ENCODE data around the gene EFCAB11. TPM values are rescaled to one million over a fixed set of nuclear protein-coding genes. Genes with fewer than 3 reads are reported as not detected.

The EFCAB11 gene, protein sequence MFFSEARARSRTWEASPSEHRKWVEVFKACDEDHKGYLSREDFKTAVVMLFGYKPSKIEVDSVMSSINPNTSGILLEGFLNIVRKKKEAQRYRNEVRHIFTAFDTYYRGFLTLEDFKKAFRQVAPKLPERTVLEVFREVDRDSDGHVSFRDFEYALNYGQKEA
- polyA plus RNA-seq (ENCODE audit: insufficient read length), result 4.8 TPM

DNA sequence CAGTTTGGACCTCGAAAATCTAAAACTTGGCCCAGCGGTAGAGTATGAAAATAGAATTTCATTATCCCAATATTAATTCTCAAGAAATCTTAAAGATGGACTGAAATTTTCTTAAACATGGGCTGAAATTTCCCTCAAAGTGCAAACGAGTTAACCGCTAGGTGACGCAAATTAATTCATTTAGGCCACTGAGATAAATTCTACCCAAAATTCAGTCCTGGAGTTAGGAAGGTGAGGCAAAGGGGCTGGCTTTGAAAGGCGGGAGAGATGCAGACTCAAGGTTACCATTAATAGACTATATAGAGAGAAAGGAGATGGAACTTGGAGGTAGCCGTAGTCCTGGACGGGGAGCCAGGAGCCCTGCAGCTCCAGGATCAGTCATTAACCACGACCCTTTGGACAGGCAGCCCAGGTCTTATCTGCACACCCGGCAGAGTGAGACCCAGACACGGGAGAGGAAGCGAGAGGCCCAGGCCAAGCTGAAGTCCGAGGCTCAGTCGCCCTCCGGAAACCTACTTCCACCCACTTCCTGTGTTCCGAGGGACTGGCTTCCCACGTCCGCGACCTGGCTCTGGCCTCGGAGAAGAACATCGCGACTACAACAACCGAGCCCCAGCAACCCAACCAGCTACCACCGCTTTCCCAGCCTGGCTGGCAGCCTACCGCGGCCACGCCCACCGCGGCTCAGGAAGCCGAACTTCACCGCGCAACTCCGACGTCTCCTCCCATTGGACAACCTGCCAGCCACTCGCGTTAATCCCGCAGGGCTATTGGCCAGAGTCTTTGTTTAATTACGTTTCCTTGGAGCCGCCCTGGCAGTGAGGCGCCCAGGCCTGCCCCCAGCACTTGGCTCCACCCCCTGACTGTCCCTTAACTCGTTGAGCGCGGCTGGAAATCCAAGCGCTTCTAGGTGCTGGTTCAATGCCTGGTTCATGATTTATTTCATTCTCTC is at the start of gene EFCAB11:
Gene EFCAB11, minus strand, starts transcription at position 661 of the 952 bp plus-strand sequence. Its CDS starts 70 bp downstream, at position 591.
- DNase-seq, result peak; percentile 99

DNA sequence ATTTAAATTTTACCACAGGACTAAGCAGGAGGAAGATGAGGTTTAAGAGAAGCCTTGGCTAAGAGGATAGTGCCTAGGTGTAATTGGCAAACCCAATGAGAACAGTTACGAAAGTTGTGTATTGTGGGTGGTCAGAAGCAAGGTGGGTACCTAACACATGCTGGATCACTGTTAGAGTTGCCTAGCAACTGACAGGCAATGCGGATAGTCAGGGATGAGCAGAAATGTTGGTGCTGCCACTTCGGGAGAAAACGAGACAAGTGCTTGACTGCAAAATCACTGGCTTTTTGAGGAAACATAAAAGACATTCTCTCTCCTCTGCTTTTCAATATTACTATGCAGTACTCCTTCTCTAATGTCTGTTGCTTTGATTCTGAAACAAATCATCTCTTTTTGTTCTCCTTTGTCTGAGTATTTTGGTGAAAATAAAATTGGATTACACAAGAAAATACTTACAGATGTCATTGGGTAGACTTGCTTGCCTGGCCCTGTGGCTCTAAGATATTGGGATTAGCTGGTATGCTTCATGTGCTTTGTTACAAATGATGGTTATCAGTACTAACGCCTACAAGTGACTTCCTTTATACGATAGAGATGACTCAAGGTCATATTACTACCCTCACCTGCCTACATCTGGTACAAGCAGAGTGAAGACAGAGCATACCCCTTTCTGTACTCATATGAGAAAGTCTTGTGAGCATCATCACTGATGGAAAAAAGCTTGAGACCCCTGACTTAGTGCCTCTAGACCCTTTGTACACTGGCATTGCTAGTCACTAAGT is 49.2 kb upstream of the EFCAB11 start:
- DNase-seq, result no peak

DNA sequence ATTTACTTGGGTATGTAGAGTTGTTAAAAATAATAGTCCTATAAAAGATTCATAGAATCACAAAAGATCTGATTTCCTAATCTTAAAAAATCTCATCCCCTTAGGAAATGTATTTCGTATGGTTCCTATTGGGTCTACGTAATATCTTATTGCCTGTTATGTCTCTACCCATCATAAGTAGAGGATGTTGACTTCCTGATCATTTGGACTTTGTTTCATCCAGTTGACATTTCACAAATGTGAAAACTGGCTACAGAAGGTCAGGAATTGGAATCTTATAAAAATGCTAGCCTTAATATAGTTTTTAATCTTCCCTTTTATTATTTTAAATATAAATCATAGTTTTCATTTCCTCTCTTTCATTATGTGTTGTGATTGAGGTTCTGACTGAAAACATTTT is 46.4 kb upstream of the EFCAB11 start:
- DNase-seq, result no peak

DNA sequence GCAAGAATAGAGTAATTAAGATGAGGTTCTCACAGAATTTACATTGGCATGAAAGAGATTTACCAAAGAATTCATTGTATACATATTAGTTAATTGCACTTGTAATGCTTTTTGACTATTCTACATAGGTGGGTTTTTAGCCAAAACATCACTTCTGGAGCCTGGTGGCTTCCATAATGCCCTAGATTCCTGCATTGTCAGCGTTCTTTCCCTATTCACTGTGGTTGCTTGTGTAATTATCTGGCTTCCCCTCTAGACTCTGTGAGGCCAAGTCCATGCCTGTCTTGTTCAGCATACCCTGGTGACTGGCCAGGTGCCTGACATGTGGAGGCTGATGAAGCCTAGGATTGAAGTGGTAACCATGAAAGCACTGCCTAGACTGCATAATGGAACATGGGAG is 42.4 kb upstream of the EFCAB11 start:
- DNase-seq, result no peak

DNA sequence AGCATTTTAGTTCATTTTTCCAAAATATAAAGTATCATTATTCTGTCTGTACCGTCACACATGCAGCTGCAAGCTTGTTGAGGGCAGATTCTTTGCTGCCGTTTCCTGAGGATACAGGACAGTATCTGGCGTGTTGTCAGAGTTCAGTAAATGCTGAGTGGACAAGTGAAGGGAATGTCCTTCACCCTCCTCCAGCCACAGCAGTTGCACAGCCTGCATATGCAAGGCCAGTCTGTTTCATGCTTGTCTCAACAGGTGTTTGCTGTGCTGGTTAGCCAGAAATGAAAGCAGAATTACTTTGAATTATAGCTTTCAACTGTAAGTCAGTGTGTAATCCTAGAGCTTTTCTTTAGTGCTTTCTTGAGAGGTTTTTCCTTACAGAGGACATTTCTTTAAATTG is 37.7 kb upstream of the EFCAB11 start:
- no peak for DNase-seq

DNA sequence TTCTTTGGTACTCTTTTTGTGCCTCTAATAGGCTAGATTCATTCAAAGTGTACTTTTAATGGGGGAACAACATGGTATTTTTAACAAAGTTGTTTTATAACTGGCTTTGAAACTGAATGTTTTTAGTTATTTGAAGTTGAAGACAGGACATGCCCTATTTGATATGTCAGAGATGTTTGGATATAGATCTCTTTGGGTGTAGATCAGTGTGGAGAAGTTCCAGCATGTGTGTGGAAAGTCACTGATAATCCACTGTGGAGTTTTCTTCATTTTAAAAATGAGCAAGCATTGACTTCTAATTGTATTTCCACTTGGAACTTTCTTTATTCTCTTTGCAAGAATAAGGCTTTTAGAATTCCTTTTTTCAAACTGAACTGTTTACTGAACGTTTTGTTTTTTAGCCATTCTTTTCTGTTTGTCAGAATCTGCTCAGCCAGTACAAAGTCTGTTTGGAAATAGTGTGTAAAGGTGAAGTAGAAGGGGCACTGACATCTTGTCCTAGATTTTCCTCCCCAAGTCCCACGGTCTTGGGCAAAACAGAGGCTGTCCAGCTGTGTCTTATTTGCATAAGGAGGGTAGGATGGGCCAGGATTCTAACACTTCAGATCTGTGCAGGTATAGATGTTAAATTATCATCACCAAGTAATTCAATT is 36.2 kb upstream of the EFCAB11 start:
- no peak for DNase-seq

DNA sequence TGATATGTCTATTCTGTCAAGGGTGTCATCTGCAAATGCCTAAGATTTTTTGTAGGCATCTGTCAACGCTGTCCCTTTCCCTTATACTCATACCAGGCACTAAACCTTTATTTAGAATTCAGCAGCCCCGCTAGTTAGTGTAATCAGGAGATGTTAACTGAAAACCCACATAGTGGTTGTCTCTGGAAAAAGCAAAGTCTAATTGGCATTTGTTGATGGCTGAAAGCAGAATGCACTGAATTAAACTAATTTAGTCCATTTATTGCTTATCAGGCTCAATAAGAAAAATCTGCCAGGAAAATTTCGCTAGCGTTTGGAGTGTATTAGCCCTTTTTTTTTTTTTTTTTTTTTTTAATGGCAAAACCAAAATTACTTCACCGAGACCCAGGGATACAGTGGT is 35.7 kb upstream of the EFCAB11 start:
- DNase-seq, result no peak

DNA sequence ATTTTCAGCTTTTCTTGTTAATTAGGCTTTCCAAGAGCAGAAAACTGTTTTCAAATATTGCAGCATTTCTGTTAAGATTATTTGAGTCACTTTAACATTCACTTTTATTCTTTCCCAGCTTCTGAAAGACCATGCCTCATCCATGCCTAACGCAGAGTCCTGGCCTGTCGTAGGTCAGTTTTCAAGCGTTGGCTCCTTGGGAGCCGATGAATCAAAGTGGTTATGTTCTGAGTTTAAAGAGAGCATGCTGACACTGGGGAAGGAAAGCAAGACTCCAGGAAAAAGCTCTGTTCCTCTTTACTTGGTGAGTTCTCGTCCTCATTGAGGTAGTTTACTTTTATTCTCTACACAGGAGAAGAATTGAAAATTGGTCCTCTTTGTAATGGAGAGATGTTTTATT is 34.3 kb upstream of the EFCAB11 start:
- no peak for DNase-seq

DNA sequence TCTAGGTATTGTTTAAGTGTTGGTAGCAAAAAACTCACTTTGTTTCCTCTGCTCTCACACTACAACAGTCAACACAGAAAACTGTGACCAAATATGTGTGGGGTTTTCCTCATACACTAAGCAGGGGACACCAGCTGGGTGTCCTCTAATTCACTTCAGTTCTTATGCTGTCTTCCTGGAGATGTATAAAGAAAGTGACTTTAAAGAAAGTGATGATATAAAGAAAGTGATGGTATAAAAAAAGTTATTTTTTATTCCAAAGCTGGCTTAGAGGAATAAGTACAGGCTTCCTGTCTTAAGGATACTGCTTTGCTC is 32.6 kb upstream of the EFCAB11 start:
- DNase-seq, result no peak

DNA sequence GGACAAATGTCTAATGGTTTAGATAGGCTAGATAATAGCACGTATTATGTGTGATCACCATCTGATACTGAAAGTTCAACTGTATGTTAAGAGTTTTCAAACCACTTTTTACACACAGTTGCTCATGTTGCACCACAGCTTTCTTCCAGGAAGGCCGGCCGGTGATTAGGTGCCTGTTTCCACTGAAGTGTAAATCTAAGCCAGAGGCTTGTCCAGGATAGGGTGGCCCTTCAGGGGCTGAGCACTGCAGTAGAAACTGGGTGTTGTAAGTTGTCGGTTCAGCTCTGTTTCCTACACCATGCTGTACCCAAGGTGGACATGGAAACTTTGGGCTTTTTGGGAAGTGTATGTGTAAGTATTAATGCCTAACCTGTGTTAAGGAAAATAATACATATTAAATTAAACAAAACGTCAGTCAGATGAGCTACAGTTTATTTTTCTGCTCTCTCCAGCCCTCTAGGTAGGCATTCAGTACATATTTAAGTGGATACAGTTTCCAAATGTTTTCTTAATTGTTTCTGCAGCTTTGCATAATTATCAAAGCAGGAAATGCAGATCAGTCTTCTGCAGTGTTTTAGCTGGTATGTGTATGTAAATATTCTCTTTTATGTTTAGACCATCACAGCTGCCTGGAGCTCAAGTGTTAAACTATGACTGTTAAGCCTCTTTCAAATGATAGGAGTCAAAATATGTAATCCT is 32.1 kb upstream of the EFCAB11 start:
- DNase-seq, result no peak

DNA sequence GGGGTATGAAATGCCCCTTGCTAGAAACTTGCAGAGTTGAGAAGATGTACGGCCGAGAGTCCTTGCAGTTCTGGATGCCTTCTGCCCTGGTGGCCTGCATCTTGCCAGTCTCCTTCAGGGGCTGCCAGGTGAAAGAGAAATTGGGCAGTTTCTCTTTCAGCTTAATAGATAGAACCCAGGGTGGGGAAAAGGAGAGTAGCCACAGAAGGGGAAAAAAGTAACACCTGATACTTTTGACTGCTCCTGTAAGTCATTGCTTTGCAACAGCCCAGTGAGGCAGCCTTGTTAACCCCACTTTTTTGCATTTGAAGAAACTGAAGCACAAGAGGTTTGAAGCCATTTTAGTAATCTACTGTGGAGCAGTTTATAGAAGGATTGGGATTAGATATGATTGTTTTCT is 28.8 kb upstream of the EFCAB11 start:
- DNase-seq, result no peak

DNA sequence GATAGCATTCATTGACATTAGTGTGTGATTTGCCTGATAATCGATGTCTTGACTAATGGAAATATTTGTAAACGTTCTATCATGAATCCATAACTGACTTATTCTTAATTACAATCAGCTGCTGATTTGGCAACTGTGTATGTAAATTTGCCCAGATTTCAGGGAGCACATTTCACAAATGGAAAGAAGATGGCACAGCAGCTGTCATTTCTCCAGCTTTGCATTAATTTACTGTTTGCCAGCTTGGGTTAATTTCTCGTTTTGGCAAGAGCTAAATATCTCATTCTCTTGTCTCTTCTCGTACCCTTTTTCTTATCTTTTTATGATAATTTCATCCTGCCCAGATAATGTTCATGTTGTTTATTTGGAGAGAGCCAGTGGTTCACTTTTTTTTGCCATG is 24.1 kb upstream of the EFCAB11 start:
- DNase-seq, result no peak

DNA sequence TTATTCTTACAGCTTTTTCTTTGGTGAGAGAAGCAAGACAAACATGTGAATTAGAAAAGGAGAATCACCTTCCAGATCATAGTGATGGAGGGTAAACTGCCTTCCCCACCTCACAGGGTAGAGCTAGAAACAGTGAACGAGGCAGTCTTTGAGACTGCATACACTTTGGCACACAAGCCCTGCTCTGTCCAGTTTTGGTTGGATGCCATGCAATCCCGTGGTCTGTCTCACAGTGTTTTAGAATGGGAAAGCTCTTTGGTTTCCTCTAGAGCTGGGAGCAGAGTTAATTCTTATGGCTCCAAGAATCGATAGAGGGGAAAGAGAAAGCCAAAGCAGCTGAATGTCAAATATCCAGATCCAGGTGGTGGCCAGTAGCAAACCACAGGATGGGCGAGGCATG is 23.1 kb upstream of the EFCAB11 start:
- DNase-seq, result no peak

DNA sequence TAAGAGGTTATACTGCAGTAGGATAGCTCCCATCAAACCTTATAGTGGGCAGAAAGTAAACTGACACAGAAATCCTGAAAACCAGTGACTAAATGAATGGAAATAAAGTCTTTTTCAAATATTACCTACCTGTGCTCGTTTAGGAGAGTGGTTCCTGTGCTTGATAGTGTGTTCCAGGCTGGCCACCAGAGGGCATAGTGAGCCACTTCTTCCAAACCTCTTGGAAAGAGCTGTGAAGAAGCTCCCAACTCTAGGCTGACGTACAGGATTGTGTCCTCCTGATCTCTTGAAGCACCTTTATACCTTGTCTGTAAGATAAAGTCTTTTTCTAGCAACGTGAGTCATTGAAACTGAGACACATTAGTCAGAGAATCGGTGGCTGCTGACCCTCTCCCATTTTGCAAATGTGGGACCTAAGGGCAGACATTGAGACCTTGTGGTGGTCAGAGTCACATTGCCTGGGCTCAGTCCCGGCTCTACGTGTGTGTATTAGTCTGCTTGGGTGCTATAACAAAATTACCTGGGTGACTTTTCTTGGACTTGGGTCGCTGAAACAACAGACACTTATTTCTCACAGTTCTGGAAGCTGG is 18.8 kb upstream of the EFCAB11 start:
- DNase-seq, result peak; percentile 55

DNA sequence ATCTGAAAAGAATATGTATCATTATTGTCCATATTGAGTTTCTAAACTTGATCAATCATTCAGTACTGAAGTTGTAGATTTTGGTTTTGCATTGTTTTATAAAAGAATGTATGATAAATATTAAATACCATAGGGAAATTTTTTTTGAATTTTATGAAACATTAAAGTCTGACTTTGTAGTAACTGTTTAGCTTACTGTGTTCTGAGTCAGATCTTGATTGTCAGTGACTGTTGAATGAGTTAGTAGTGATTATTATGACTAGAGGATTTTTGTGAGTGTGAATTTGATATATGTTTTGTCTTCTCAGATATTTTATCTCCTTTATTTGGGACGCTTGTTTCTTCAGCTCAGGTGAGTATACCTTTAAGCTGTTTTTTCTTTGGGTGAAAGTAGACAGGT is 11.3 kb upstream of the EFCAB11 start:
- no peak for DNase-seq

DNA sequence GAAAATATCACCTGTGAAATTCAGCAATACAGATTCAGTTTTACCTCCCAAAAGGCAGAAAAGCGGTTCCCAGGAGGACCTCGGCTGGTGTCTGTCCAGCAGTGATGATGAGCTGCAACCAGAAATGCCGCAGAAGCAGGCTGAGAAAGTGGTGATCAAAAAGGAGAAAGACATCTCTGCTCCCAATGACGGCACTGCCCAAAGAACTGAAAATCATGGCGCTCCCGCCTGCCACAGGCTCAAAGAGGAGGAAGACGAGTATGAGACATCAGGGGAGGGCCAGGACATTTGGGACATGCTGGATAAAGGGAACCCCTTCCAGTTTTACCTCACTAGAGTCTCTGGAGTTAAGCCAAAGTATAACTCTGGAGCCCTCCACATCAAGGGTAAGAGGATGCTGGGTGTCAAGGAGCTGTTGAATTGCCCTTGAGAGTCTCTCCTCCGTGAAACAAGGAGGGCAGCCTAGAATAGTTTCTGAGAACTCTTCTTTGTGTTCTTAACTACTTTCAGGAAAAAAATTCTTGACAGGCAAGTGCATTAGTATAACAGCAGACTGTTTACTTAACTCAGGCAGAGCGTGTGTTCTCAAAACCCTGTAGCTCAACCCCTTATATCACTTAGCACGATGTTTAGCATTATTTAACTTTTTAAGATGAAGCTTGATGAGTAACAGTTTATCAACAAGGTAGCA is 8.9 kb upstream of the EFCAB11 start:
- no peak for DNase-seq

DNA sequence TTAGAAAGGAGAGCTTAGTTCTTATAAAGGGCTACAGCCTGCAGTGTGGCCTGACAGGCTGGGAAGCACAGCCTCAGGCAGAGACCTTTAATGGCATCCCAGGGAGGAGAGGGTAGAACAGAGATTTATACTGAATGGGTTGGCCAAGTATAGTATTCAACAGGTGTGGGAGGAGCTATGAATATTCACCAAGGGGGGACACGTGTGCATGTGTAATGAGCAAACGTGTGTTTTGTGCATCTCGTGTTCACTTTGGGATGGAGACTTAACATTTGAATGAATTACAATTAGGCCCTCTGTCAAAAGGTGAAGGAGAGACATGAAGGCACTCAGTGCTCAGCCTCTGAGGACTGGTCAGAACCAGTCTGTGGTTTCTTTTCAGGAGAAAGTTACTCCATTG is 6.4 kb upstream of the EFCAB11 start:
- DNase-seq, result no peak

DNA sequence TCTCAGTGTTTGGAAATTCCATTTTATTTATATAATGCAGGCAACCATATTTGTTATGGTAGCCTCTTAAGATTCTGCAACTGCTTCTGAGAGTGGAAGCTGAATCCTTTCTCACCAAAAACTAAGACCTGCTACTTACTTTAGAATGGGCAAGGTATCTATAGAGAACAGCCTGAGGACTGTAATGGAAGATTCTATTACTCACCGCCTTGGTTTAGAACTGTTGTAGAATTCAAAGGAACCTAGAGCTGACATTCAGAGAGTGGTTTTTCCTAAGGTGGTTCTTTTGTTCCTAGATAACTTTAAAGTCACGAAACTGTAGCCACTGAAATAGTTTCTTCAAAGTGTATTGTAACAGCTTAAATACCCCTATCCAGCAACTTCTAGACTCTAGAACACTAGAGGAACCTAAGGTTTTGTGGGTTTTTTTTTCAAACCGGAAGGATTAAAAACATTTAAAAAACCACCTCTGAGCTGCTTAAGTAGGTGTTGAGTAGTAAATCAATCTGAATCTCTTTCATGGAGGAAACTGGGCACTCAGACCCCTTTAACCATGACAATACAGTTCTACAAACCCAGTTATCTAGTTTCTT is 5.4 kb upstream of the EFCAB11 start:
- DNase-seq, result no peak

DNA sequence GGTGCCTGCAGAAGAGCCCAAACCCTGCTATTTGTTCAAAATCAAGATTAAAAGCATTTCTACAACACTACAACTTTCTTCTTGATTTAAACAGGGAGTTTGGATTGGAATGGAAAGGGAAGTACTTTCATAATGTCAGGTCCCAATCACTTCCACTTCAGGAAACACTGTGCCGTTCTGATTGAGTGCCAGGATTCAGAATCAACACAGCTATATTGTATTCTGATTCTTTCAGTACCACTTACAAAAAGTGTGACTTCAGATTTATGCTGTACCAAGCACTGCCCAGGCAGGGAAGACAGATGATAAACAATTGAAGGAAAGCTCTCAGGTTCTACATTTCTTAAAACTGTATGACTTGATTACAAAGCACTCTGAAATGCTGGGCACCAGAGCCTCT is 4.4 kb upstream of the EFCAB11 start:
- DNase-seq, result no peak

DNA sequence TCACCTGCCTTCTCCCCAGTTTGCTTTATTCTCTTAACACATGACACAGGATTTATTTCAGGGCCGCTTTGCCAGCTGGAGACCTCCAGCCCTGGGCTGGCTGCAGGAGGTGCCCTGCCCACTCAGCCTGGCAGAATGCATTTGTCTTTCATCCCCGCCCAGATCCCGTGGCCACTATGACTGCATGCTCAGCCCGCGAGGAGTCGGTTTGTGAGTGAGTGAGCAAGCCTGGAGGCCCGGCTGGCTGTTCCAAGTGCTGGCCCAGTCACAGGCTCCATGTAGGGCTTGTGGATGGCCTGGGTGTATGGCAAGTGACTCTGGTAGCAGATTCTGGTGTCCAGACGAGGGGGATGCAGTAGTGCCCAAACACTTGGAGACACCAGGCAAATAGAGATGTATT is 3.3 kb upstream of the EFCAB11 start:
- no peak for DNase-seq

DNA sequence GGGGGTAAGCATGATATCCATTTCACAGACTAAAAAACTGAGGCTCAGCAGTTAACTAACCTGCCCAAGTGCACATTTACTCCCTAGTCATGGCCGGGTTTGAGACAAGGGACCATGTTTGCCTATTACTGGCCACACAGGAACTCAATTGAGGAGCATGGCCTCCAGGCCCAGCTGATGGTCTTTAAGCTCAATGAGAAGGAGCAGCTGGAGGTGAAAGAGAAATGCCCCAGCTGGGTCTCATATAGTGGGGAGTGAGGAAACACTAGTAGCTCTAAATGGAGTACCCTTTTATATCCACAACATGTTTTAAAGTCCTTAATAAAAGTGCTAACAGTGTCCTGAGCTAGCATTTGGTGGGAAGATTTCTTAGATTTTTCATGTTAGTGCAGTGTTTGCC is 2.8 kb upstream of the EFCAB11 start:
- DNase-seq, result no peak

Data from hindlimb muscle (tissue), 1 donor.